ENCODE data around the gene MRPS10.

DNA sequence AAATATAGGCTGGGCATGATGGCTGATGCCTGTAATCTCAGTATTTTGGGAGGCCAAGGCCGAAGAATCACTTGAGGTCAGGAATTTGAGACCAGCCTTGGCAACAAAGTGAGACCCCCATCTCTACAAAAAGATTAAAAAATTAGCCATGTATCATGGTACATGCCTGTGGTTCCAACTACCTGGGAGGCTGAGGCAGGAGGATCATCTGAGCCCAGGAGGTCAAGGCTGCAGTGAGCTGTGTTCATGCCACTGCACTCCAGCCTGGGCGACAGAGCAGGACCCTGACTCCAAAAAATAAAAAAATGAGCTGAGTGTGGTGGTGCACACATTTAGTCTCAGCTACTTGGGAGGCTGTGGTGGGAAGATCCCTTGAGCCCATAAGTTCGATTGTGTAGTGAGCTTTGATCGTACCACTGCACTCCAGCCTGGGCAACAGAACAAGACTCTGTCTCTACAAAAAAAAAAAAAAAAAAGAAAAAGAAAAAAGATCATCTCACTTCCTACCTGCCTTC, 12.8 kb downstream of the MRPS10 start:
- TF ChIP-seq POLR2A (IDR thresholded peaks at IDR 0.05; ENCODE audit: low read depth) (no peak), EP300 (IDR thresholded peaks at IDR 0.05) (no peak)
- TF ChIP-seq, protein P1, sequence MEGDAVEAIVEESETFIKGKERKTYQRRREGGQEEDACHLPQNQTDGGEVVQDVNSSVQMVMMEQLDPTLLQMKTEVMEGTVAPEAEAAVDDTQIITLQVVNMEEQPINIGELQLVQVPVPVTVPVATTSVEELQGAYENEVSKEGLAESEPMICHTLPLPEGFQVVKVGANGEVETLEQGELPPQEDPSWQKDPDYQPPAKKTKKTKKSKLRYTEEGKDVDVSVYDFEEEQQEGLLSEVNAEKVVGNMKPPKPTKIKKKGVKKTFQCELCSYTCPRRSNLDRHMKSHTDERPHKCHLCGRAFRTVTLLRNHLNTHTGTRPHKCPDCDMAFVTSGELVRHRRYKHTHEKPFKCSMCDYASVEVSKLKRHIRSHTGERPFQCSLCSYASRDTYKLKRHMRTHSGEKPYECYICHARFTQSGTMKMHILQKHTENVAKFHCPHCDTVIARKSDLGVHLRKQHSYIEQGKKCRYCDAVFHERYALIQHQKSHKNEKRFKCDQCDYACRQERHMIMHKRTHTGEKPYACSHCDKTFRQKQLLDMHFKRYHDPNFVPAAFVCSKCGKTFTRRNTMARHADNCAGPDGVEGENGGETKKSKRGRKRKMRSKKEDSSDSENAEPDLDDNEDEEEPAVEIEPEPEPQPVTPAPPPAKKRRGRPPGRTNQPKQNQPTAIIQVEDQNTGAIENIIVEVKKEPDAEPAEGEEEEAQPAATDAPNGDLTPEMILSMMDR (IDR thresholded peaks at IDR 0.05) = no peak

Measured in esophagus muscularis mucosa (tissue), 4 donors.